ENCODE measurements around the gene CDON.

Gene CDON

GRCh38 chr11:125959511-125959910, 103.2 kb downstream of the CDON start:
- no peak for DNase-seq (ENCODE audit: insufficient read length, low spot score)
- no peak for FAIRE-seq

GRCh38 chr11:125958872-125959400, 103.7 kb downstream of the CDON start:
- no peak for FAIRE-seq

GRCh38 chr11:125957618-125958332, 104.9 kb downstream of the CDON start:
- no peak for FAIRE-seq
- DNase-seq (ENCODE audit: insufficient read length, low spot score) = no peak

More at GRCh38 chr11:125958872-125959400, 103.7 kb downstream of the CDON start:
- DNase-seq (ENCODE audit: insufficient read length, low spot score) = no peak

GRCh38 chr11:125956391-125957134, 106.1 kb downstream of the CDON start:
- DNase-seq (ENCODE audit: insufficient read length, low spot score) = no peak
- no peak for FAIRE-seq

GRCh38 chr11:125955856-125956255, 106.8 kb downstream of the CDON start:
- no peak for DNase-seq (ENCODE audit: insufficient read length, low spot score)
- no peak for FAIRE-seq

- FAIRE-seq = no peak
These were observed 107.6 kb downstream of the CDON start for GRCh38 chr11:125954945-125955640.

GRCh38 chr11:125954123-125954944, 108.3 kb downstream of the CDON start:
- FAIRE-seq = no peak
- no peak for DNase-seq (ENCODE audit: insufficient read length, low spot score)

More at GRCh38 chr11:125954945-125955640, 107.6 kb downstream of the CDON start:
- no peak for DNase-seq (ENCODE audit: insufficient read length, low spot score)

- FAIRE-seq = no peak
These were observed 109.2 kb downstream of the CDON start for GRCh38 chr11:125953401-125953935.

GRCh38 chr11:125952973-125953372, 109.7 kb downstream of the CDON start:
- no peak for FAIRE-seq
- no peak for DNase-seq (ENCODE audit: insufficient read length, low spot score)

More at GRCh38 chr11:125953401-125953935, 109.2 kb downstream of the CDON start:
- DNase-seq (ENCODE audit: insufficient read length, low spot score) = no peak

GRCh38 chr11:125952559-125952958, 110.1 kb downstream of the CDON start:
- DNase-seq (ENCODE audit: insufficient read length, low spot score) = no peak
- FAIRE-seq = no peak

GRCh38 chr11:125951731-125952130, 110.9 kb downstream of the CDON start:
- DNase-seq (ENCODE audit: insufficient read length, low spot score) = no peak
- no peak for FAIRE-seq

GRCh38 chr11:125950696-125951651, 111.7 kb downstream of the CDON start:
- no peak for DNase-seq (ENCODE audit: insufficient read length, low spot score)
- no peak for FAIRE-seq

GRCh38 chr11:125950178-125950490, 112.5 kb downstream of the CDON start:
- DNase-seq (ENCODE audit: insufficient read length, low spot score) (no peak), FAIRE-seq (no peak)

- no peak for FAIRE-seq
These were observed 113.1 kb downstream of the CDON start for GRCh38 chr11:125949271-125950177.

GRCh38 chr11:125948278-125949051, 114.2 kb downstream of the CDON start:
- DNase-seq (ENCODE audit: insufficient read length, low spot score) = no peak
- FAIRE-seq = no peak

More at GRCh38 chr11:125949271-125950177, 113.1 kb downstream of the CDON start:
- DNase-seq (ENCODE audit: insufficient read length, low spot score) = no peak

- no peak for DNase-seq (ENCODE audit: insufficient read length, low spot score)
- no peak for FAIRE-seq
These were observed 115.0 kb downstream of the CDON start for GRCh38 chr11:125947419-125948277.
